CD4-positive, alpha-beta T cell (primary cell): ENCODE data around the gene SRM. TPM values are rescaled to one million over a fixed set of nuclear protein-coding genes. Genes with fewer than 3 reads are reported as not detected.
"Not testable (repeated sequence)": the region's sequence is repeated elsewhere in the genome, so short reads cannot be mapped to it uniquely, and the experiment has no call there.

Experiments used
- ATAC-seq: fragments of 200-7000 bp; cut with Tn5 transposase; one replicate; pipeline ENCODE4 v1.10.0; 2022; ENCODE audit warnings: mild to moderate bottlenecking; ENCODE audit not compliant: poor library complexity
- CTCF ChIA-PET: fragments of 350-600 bp; sonication (Branson Sonifier 250); formaldehyde crosslinking; loops from one replicate; lab custom pipeline; 2021; ENCODE audit warnings: antibody characterized with exemption, inconsistent platforms; lab: Charles Lee
- POLR2A ChIA-PET: fragments of 350-600 bp; sonication (Branson Sonifier 250); formaldehyde crosslinking; loops from one replicate; lab custom pipeline; 2021; ENCODE audit warnings: antibody characterized with exemption, inconsistent platforms; lab: Charles Lee
- DNase-seq, 14 experiments: peaks; one replicate each; pipeline ENCODE4 v3.0.0-alpha.2; 2013 to 2020; ENCODE audit warnings: mixed read lengths in 2 of 14
- H3K27ac ChIP-seq, 2 donors: one replicate each; pipeline versions ENCODE4 v1.5.1 to v1.7.0; 2013; ENCODE audit warnings: low read length in 2 of 2, low read depth in 1 of 2, mild to moderate bottlenecking in 1 of 2
- H3K27me3 ChIP-seq, 2 experiments: 1 replicate in 1 of 2; 2 replicates in 1 of 2; pipeline versions ENCODE4 v1.6.1 to v1.7.0; 2013; ENCODE audit warnings: low read length in 2 of 2, control low read depth in 1 of 2, mild to moderate bottlenecking in 1 of 2, moderate library complexity in 1 of 2; ENCODE audit not compliant: insufficient read depth in 2 of 2, control insufficient read depth in 1 of 2
- H3K36me3 ChIP-seq: one replicate; pipeline ENCODE4 v1.6.1; 2013; ENCODE audit warnings: low read length, control low read depth; ENCODE audit not compliant: insufficient read depth
- H3K4me1 ChIP-seq: one replicate; pipeline ENCODE4 v1.6.1; 2013; ENCODE audit warnings: low read length, control low read depth; ENCODE audit not compliant: insufficient read depth
- H3K4me3 ChIP-seq: one replicate; pipeline ENCODE4 v1.5.1; 2013; ENCODE audit warnings: mild to moderate bottlenecking, low read length, moderate library complexity
- H3K9me3 ChIP-seq, 2 experiments: 1 replicate in 1 of 2; 2 replicates in 1 of 2; pipeline versions ENCODE4 v1.6.1 to v1.7.0; 2013; ENCODE audit warnings: low read length in 2 of 2, mild to moderate bottlenecking in 2 of 2, control low read depth in 1 of 2, moderate library complexity in 1 of 2; ENCODE audit not compliant: control insufficient read depth in 1 of 2, insufficient read depth in 1 of 2
- H3K27ac Mint-ChIP-seq: one replicate; pipeline ENCODE4 v1.8.0; 2020; ENCODE audit warnings: mixed read lengths
- H3K27me3 Mint-ChIP-seq: one replicate; pipeline ENCODE4 v1.8.0; 2021; ENCODE audit warnings: mixed read lengths
- H3K36me3 Mint-ChIP-seq: one replicate; pipeline ENCODE4 v1.8.0; 2021; ENCODE audit warnings: low read depth, mixed read lengths
- H3K4me1 Mint-ChIP-seq: one replicate; pipeline ENCODE4 v1.8.0; 2021; ENCODE audit warnings: low read depth, mixed read lengths
- H3K4me3 Mint-ChIP-seq: one replicate; pipeline ENCODE4 v1.8.0; 2020; ENCODE audit warnings: mild to moderate bottlenecking, mixed read lengths
- H3K9me3 Mint-ChIP-seq: one replicate; pipeline ENCODE4 v1.8.0; 2020; ENCODE audit warnings: mixed read lengths
- intact Hi-C, 2 experiments: fragments of 100-400 bp; cut with DNase I in 1 of 2; cut with micrococcal nuclease in 1 of 2; formaldehyde crosslinking; loops; one replicate each; pipeline versions ENCODE4 v1.15.1 to v1.9.0; 2023 to 2025; cut with DNase I, micrococcal nuclease
- total RNA-seq, 174 experiments: library from RNA in 2 of 174; stranded (reverse) in 2 of 174; gene quantifications; one replicate each; pipeline ENCODE4 v1.2.3 and lab custom pipeline; 2021 to 2026
- TF ChIP-seq, protein P1 (sequence below): fragments of 200-600 bp; IDR thresholded peaks from one replicate; pipeline ENCODE4 v1.8.0; 2022; ENCODE audit warnings: antibody characterized with exemption, mild to moderate bottlenecking

Gene SRM
- total RNA-seq, 2 experiments from 2014 or later = 21.2 to 24.8 TPM

DNA sequence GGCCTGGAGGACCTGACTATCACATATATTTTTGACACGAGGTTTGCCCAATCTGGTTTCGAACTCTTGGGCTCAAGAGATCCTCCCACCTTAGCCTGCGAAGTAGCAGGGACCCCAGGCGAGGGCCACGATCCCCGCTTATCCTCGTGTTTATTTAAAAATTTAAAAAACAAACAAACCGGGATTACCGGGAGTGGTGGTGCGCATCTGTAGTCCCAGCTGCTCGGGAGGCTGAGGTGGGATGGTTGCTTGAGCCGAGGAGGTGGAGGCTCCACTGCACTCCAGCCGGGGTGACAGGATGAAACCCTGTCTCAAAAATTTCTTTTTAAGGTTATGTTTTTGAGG lies 40.3 kb upstream of the SRM start:
- peaks cover 21% of the 10 kb centered on the region for H3K4me1 Mint-ChIP-seq
- TF ChIP-seq, protein P1, sequence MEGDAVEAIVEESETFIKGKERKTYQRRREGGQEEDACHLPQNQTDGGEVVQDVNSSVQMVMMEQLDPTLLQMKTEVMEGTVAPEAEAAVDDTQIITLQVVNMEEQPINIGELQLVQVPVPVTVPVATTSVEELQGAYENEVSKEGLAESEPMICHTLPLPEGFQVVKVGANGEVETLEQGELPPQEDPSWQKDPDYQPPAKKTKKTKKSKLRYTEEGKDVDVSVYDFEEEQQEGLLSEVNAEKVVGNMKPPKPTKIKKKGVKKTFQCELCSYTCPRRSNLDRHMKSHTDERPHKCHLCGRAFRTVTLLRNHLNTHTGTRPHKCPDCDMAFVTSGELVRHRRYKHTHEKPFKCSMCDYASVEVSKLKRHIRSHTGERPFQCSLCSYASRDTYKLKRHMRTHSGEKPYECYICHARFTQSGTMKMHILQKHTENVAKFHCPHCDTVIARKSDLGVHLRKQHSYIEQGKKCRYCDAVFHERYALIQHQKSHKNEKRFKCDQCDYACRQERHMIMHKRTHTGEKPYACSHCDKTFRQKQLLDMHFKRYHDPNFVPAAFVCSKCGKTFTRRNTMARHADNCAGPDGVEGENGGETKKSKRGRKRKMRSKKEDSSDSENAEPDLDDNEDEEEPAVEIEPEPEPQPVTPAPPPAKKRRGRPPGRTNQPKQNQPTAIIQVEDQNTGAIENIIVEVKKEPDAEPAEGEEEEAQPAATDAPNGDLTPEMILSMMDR = no peak
- no peaks in the 10 kb centered on the region for H3K27me3 ChIP-seq
- H3K9me3 Mint-ChIP-seq = no peaks in the 10 kb centered on the region
- peak overlapping the region; percentile 93 for H3K27ac Mint-ChIP-seq
- no peak for ATAC-seq
- H3K36me3 ChIP-seq = peaks cover 20% of the 10 kb centered on the region
- H3K27ac ChIP-seq = peak overlapping the region in 1 of 2 donors; percentile 66
- peak overlapping the region; percentile 92 for H3K4me3 ChIP-seq
- ChIA-PET POLR2A (interaction anchor here (0.9 to 3.4 kb wide), 10 partner anchors 8 to 1560 kb away, joined by 3 to 31 read pairs (median 5); partner anchors contain the start of genes SLC25A33, SRM and TARDBP), CTCF (interaction anchor here (2.7 kb wide), 1 partner anchor 62 kb away, joined by 13 read pairs; no protein-coding TSS in a partner anchor)
- peaks cover 37% of the 10 kb centered on the region for H3K36me3 Mint-ChIP-seq
- H3K9me3 ChIP-seq = no peaks in the 10 kb centered on the region
- peaks cover 12% of the 10 kb centered on the region for H3K4me1 ChIP-seq
- no peaks in the 10 kb centered on the region for H3K27me3 Mint-ChIP-seq
- intact Hi-C loops = loop anchor here in 1 of 2 experiments (5.0 kb wide), 1 partner anchor 632 kb away; no protein-coding TSS in a partner anchor
- no peak for DNase-seq
- peak overlapping the region; percentile 99 for H3K4me3 Mint-ChIP-seq

DNA sequence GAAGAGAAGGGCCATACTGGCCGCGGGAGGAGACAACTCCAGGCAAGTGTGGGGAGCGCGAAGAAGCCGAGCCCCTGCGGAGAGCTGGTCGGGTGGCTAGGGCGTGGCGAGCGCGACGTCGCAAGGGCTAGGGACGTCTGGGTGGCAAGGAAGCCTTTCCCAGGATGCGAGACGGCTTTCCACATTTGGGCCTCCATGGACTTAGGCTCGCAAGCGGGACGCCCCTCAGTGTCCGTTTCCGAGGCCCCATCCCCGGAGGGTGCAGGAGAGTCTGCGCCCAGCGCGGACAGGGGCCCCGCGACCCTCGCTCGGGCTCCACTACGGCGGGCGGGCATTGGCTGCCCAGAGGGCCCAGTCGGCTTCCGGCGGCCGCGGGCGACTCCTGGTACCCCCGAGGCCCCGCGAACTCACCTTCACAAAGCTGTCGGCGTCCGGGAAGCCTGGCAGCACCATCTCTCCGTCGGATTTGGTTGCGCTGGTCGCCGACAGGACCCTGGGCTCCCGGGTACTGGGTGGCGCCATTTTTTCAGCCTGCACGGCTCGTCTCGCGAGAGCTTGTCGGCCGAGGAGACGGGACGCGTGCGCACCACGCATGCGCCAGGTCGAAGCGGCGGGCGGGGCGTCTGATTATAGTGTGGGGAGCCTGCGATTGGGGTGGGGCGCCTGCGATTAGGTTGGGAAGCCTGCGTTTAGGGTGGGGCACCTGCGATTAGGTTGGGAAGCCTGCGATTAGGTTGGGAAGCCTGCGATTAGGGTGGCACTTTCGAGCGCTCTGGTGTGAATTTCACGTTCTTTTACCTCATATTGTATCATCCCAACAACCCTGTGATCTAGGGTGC lies 39.7 kb upstream of the SRM start, which contains the start of gene EXOSC10:
EXOSC10 (minus strand) TSS at position 560 of the 839 bp plus-strand sequence; CDS start at position 522, 38 bp downstream.
- Histone ChIP-seq H3K4me3 (peak within 1 kb of the TSS; percentile 92), H3K27ac (peak within 1 kb of the TSS; percentile 50 to 66), H3K36me3 (peaks cover 25% of the 10 kb centered on the region), H3K9me3 (no peaks in the 10 kb centered on the region), H3K4me1 (peaks cover 12% of the 10 kb centered on the region), H3K27me3 (no peaks in the 10 kb centered on the region)
- ChIA-PET CTCF (interaction anchor here (2.7 kb wide), 1 partner anchor 62 kb away, joined by 13 read pairs; no protein-coding TSS in a partner anchor), POLR2A (interaction anchor here (0.6 to 3.4 kb wide), 16 partner anchors 8 to 1560 kb away, joined by 3 to 31 read pairs (median 4); partner anchors contain the start of genes CLCN6, SLC25A33, SRM and TARDBP)
- Mint-ChIP-seq H3K4me3 (peak within 1 kb of the TSS; percentile 99), H3K4me1 (peaks cover 21% of the 10 kb centered on the region), H3K36me3 (peaks cover 41% of the 10 kb centered on the region), H3K27me3 (no peaks in the 10 kb centered on the region), H3K27ac (peak within 1 kb of the TSS; percentile 93), H3K9me3 (no peaks in the 10 kb centered on the region)
- ATAC-seq (peak; percentile 98), DNase-seq (peak; percentile 90 to 97 (median 94))
- intact Hi-C loops = loop anchor here (1.0 to 5.0 kb wide), 5 partner anchors 39 to 633 kb away; partner anchors contain the start of genes SRM (in 1 of the 2), TARDBP (in 1 of the 2) and UBIAD1 (in 1 of the 2)
- TF ChIP-seq, protein P1 = no peak

DNA sequence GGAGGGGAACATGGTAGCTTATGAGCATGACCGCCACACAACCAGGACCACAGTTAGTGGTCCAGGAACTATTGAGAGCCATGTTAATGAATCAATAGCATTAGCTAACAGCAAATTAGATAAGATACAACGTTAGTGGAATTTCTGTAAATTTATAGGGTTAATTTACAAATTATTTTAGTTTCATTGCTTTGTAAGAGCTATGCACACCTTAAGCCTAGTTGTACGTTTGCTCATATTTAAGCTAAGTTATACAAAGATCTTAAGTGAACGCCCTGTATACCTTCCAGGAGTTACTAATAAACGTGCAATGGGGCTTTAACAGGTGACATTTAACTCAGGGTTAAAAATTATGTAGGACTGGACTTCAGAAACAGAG lies 39.1 kb upstream of the SRM start:
- Histone ChIP-seq H3K27me3 (no peaks in the 10 kb centered on the region), H3K27ac (peak overlapping the region; percentile 50 to 66), H3K4me1 (peaks cover 12% of the 10 kb centered on the region), H3K4me3 (peak overlapping the region; percentile 92), H3K36me3 (peaks cover 31% of the 10 kb centered on the region), H3K9me3 (no peaks in the 10 kb centered on the region)
- Mint-ChIP-seq H3K4me1 (peaks cover 21% of the 10 kb centered on the region), H3K27ac (peak overlapping the region; percentile 93), H3K4me3 (peak overlapping the region; percentile 99), H3K27me3 (no peaks in the 10 kb centered on the region), H3K36me3 (peaks cover 42% of the 10 kb centered on the region), H3K9me3 (no peaks in the 10 kb centered on the region)
- ChIA-PET POLR2A (interaction anchor here (0.8 to 3.4 kb wide), 10 partner anchors 9 to 809 kb away, joined by 3 to 31 read pairs (median 4); partner anchors contain the start of genes CLCN6, SRM and TARDBP), CTCF (interaction anchor here (2.7 kb wide), 1 partner anchor 61 kb away, joined by 13 read pairs; no protein-coding TSS in a partner anchor)
- TF ChIP-seq, protein P1 = no peak
- intact Hi-C loops = loop anchor here (1.0 to 5.0 kb wide), 4 partner anchors 39 to 173 kb away; partner anchors contain the start of genes SRM (in 1 of the 2), TARDBP (in 1 of the 2) and UBIAD1 (in 1 of the 2)
- DNase-seq (no peak), ATAC-seq (no peak)

DNA sequence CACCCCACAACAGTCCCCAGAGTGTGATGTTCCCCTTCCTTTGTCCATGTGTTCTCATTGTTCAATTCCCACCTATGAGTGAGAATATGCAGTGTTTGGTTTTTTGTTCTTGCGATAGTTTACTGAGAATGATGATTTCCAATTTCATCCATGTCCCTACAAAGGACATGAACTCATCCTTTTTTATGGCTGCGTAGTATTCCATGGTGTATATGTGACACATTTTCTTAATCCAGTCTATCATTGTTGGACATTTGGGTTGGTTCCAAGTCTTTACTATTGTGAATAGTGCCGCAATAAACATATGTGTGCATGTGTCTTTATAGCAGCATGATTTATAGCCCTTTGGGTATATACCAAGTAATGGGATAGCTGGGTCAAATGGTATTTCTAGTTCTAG lies 24.0 kb upstream of the SRM start:
- intact Hi-C loops = not testable (repeated sequence)
- peaks cover 59% of the 10 kb centered on the region for H3K36me3 ChIP-seq

More for the DNA sequence above, 24.0 kb upstream of the SRM start:
- H3K4me1 ChIP-seq, H3K27ac Mint-ChIP-seq, H3K9me3 ChIP-seq, DNase-seq, H3K9me3 Mint-ChIP-seq, H3K27me3 Mint-ChIP-seq, H3K27me3 ChIP-seq, H3K4me3 Mint-ChIP-seq, H3K4me1 Mint-ChIP-seq, CTCF ChIA-PET, POLR2A ChIA-PET, H3K27ac ChIP-seq, ATAC-seq, H3K4me3 ChIP-seq: not testable (repeated sequence)
- peaks cover 82% of the 10 kb centered on the region for H3K36me3 Mint-ChIP-seq
